ENCODE measurements around the gene BCR. TPM values are rescaled to one million over a fixed set of nuclear protein-coding genes. Genes with fewer than 3 reads are reported as not detected.

BCR gene
- total RNA-seq, 2 donors from 2014 or later: 102 to 172 TPM

- Mint-ChIP-seq H3K36me3 (ENCODE audit: low read depth) (peaks cover 45% of the 10 kb centered on the region), H3K27ac (no peak overlapping the region), H3K4me1 (no peaks in the 10 kb centered on the region), H3K27me3 (ENCODE audit: insufficient read depth) (no peaks in the 10 kb centered on the region), H3K9me3 (no peaks in the 10 kb centered on the region), H3K4me3 (no peak overlapping the region)
- 91% methylated on average over 6 of the region's 6 CpGs; no CpG with 5 or more reads in 1 of the 2 experiments for WGBS, 2 experiments (ENCODE audit: insufficient coverage in 1 of 2, insufficient read length in 1 of 2)
- peak overlapping the region; percentile 21 for H3K27ac ChIP-seq (ENCODE audit: low read depth, low read length)
- H3K4me3 ChIP-seq (ENCODE audit: low read length): no peak overlapping the region
- H3K36me3 ChIP-seq (ENCODE audit: control insufficient read depth, insufficient read depth, low read length): peaks cover 69% of the 10 kb centered on the region
- DNase-seq: no peak
- H3K27me3 ChIP-seq (ENCODE audit: control insufficient read depth, insufficient read depth, low read length, poor library complexity, severe bottlenecking): no peaks in the 10 kb centered on the region
- TF ChIP-seq CTCF (conservative IDR thresholded peaks at IDR 0.05): no peak
- no peak overlapping the region for H3K9ac ChIP-seq (ENCODE audit: extremely low read depth, low read length, poor library complexity, severe bottlenecking)
- no peaks in the 10 kb centered on the region for H3K4me1 ChIP-seq (ENCODE audit: control insufficient read depth, insufficient read depth, low read length)
- H3K9me3 ChIP-seq (ENCODE audit: control insufficient read depth, low read length): no peaks in the 10 kb centered on the region
These were observed 99.5 kb downstream of the BCR start for GRCh38 chr22:23279781-23280180.

- H3K4me1 ChIP-seq (ENCODE audit: control insufficient read depth, insufficient read depth, low read length): no peaks in the 10 kb centered on the region
- no peak for DNase-seq
- no peak overlapping the region for H3K9ac ChIP-seq (ENCODE audit: extremely low read depth, low read length, poor library complexity, severe bottlenecking)
- Mint-ChIP-seq H3K36me3 (ENCODE audit: low read depth) (peaks cover 43% of the 10 kb centered on the region), H3K4me1 (no peaks in the 10 kb centered on the region), H3K27me3 (ENCODE audit: insufficient read depth) (no peaks in the 10 kb centered on the region), H3K4me3 (no peak overlapping the region), H3K9me3 (no peaks in the 10 kb centered on the region), H3K27ac (peak overlapping the region; percentile 23)
- no peak overlapping the region for H3K4me3 ChIP-seq (ENCODE audit: low read length)
- H3K27me3 ChIP-seq (ENCODE audit: control insufficient read depth, insufficient read depth, low read length, poor library complexity, severe bottlenecking): no peaks in the 10 kb centered on the region
- WGBS, 2 experiments (ENCODE audit: insufficient coverage in 1 of 2, insufficient read length in 1 of 2): 93 to 95% methylated on average over 7 to 13 of the region's 13 CpGs
- H3K27ac ChIP-seq (ENCODE audit: low read depth, low read length): no peak overlapping the region
- H3K9me3 ChIP-seq (ENCODE audit: control insufficient read depth, low read length): no peaks in the 10 kb centered on the region
- TF ChIP-seq CTCF (conservative IDR thresholded peaks at IDR 0.05): no peak
- peaks cover 69% of the 10 kb centered on the region for H3K36me3 ChIP-seq (ENCODE audit: control insufficient read depth, insufficient read depth, low read length)
These were observed 100.2 kb downstream of the BCR start for GRCh38 chr22:23280356-23281052.

DNA sequence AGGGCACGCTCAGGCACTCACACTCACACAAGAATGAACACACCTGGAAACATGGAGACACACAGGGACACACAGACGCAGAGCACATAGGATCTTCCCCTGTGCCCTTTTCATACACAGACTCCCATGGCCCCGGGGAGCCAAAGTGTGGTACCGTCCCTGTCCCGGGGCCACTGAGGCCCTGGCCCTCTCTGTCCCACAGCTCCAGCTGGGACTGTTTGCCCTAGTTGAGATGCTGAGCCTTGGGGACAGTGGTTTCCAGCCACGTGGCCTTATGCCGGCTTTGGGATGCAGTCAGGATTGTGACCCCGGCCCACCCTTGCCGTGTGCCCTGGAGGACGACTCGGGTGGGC is 100.7 kb downstream of the BCR start:
- H3K9ac ChIP-seq (ENCODE audit: extremely low read depth, low read length, poor library complexity, severe bottlenecking): no peak overlapping the region
- peaks cover 68% of the 10 kb centered on the region for H3K36me3 ChIP-seq (ENCODE audit: control insufficient read depth, insufficient read depth, low read length)
- H3K4me3 ChIP-seq (ENCODE audit: low read length): no peak overlapping the region
- no peaks in the 10 kb centered on the region for H3K27me3 Mint-ChIP-seq (ENCODE audit: insufficient read depth)
- peaks cover 40% of the 10 kb centered on the region for H3K36me3 Mint-ChIP-seq (ENCODE audit: low read depth)
- H3K27ac Mint-ChIP-seq: peak overlapping the region; percentile 23
- H3K27me3 ChIP-seq (ENCODE audit: control insufficient read depth, insufficient read depth, low read length, poor library complexity, severe bottlenecking): no peaks in the 10 kb centered on the region
- no peaks in the 10 kb centered on the region for H3K9me3 Mint-ChIP-seq
- no peak overlapping the region for H3K27ac ChIP-seq (ENCODE audit: low read depth, low read length)
- no peaks in the 10 kb centered on the region for H3K4me1 ChIP-seq (ENCODE audit: control insufficient read depth, insufficient read depth, low read length)
- 95 to 96% methylated on average over 7 to 11 of the region's 11 CpGs for WGBS, 2 experiments (ENCODE audit: insufficient coverage in 1 of 2, insufficient read length in 1 of 2)
- TF ChIP-seq CTCF (conservative IDR thresholded peaks at IDR 0.05): no peak
- no peaks in the 10 kb centered on the region for H3K9me3 ChIP-seq (ENCODE audit: control insufficient read depth, low read length)
- H3K4me3 Mint-ChIP-seq: no peak overlapping the region
- DNase-seq: no peak
- no peaks in the 10 kb centered on the region for H3K4me1 Mint-ChIP-seq
